ENCODE results near the gene PUM1. TPM values are rescaled to one million over a fixed set of nuclear protein-coding genes. Genes with fewer than 3 reads are reported as not detected.

PUM1 gene
- total and polyA plus RNA-seq, 2 of the 4 experiments (the other 2 are of a cell fraction) = 75.4 to 137 TPM

DNA sequence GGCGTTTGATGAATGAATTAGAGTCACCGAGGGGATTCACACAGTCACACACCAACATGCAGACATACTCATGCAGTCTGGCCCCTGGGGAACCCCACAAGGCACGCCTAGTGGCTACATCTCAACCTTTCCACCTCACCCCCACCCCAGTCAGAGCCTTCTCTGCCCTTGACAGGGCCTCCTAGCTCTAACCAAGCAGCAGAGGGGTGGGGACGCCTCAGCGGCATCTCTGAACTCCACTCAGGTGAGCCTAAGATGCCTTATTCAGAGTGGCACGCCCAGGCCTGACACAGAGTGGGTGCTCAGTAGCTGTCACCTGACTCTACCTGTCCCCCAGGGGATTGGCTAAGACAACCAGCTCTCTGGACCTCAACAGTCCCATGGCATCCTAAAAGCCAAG is 153.3 kb downstream of the PUM1 start:
- no TSS peak for BruUV-seq (replicated peaks)
- no peak overlapping the region for H2AK9ac ChIP-seq (replicated peaks; ENCODE audit: low read depth, low read length, poor library complexity)
- in situ Hi-C loops (cut with MboI; ENCODE audit: low sequenced_read_pairs) (loop anchor here (5.0 kb wide), 2 partner anchors 110 to 185 kb away; no protein-coding TSS in a partner anchor), dilution Hi-C loops (cut with HindIII; ENCODE audit: low sequenced_read_pairs, unreplicated experiment) (loop anchor here (25.0 kb wide), 1 partner anchor 100 kb away; no protein-coding TSS in a partner anchor), intact Hi-C loops (cut with micrococcal nuclease) (no loop called here)
- no peak overlapping the region for H3K4me2 ChIP-seq (ENCODE audit: low read depth, low read length)
- H3K9me1 ChIP-seq (ENCODE audit: insufficient read depth, low read length) = peaks cover 9% of the 10 kb centered on the region; the same call in 1 of the 2 replicates
- TF ChIP-seq POLR2A (IDR thresholded peaks at IDR 0.05; ENCODE audit: low read depth, low read length) (no peak), RAD21 (IDR thresholded peaks at IDR 0.05; ENCODE audit: low read length) (no peak), MAZ (IDR thresholded peaks at IDR 0.05; ENCODE audit: borderline replicate concordance, low read depth, low read length) (no peak), BHLHE40 (IDR thresholded peaks at IDR 0.05; ENCODE audit: low read depth, low read length) (no peak), SMC3 (IDR thresholded peaks at IDR 0.05; ENCODE audit: low read depth, low read length) (no peak), CHD1 (IDR thresholded peaks at IDR 0.05; ENCODE audit: low read depth, low read length) (no peak), RCOR1 (IDR thresholded peaks at IDR 0.05; ENCODE audit: insufficient replicate concordance, low read length) (no peak), MAFK (IDR thresholded peaks at IDR 0.05; ENCODE audit: low read depth, low read length) (no peak), CEBPB (IDR thresholded peaks at IDR 0.05; ENCODE audit: low read depth, low read length) (no peak), NFE2L2 (IDR thresholded peaks at IDR 0.05; ENCODE audit: low read depth, low read length) (no peak), FOS (IDR thresholded peaks at IDR 0.05; ENCODE audit: low read depth, low read length) (no peak)
- TF ChIP-seq, protein P1, sequence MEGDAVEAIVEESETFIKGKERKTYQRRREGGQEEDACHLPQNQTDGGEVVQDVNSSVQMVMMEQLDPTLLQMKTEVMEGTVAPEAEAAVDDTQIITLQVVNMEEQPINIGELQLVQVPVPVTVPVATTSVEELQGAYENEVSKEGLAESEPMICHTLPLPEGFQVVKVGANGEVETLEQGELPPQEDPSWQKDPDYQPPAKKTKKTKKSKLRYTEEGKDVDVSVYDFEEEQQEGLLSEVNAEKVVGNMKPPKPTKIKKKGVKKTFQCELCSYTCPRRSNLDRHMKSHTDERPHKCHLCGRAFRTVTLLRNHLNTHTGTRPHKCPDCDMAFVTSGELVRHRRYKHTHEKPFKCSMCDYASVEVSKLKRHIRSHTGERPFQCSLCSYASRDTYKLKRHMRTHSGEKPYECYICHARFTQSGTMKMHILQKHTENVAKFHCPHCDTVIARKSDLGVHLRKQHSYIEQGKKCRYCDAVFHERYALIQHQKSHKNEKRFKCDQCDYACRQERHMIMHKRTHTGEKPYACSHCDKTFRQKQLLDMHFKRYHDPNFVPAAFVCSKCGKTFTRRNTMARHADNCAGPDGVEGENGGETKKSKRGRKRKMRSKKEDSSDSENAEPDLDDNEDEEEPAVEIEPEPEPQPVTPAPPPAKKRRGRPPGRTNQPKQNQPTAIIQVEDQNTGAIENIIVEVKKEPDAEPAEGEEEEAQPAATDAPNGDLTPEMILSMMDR (conservative IDR thresholded peaks at IDR 0.05; ENCODE audit: low read depth, low read length) = no peak
- H3K4ac ChIP-seq (ENCODE audit: low read depth, low read length) = no peak overlapping the region
- no peak overlapping the region for H3K27ac ChIP-seq (ENCODE audit: insufficient read depth, low read length)
- H2BK120ac ChIP-seq (ENCODE audit: low read depth, low read length) = no peak overlapping the region
- no peak overlapping the region for H2BK15ac ChIP-seq (ENCODE audit: low read depth, low read length)
- POLR2A ChIA-PET (ENCODE audit: unreplicated experiment) = no interaction called here
- H2AFZ ChIP-seq (replicated peaks; ENCODE audit: low read length, poor library complexity) = no peak overlapping the region
- H3K18ac ChIP-seq (ENCODE audit: low read depth, low read length) = no peak overlapping the region
- no peak overlapping the region for H2BK20ac ChIP-seq (ENCODE audit: low read depth, low read length)
- H3K4me1 ChIP-seq (ENCODE audit: control insufficient read depth, insufficient read depth, low read length) = peaks cover 12% of the 10 kb centered on the region
- H3K4me3 ChIP-seq (ENCODE audit: insufficient read depth, low read depth, low read length) = no peak overlapping the region
- 59% methylated on average over 2 of the region's 6 CpGs; no CpG with 5 or more reads in 1 of the 2 experiments for WGBS, 2 experiments (ENCODE audit: extremely low coverage in 2 of 2, insufficient read length in 1 of 2)
- H3K9ac ChIP-seq (ENCODE audit: low read depth, low read length) = no peak overlapping the region
- DNase-seq = no peak
- CTCF ChIA-PET = interaction anchor here (0.6 to 7.7 kb wide), 7 partner anchors 8 to 133 kb away, joined by 4 to 122 read pairs (median 5); no protein-coding TSS in a partner anchor
- H3K56ac ChIP-seq (ENCODE audit: extremely low read depth, insufficient read depth, low read length) = no peak overlapping the region
- H4K20me1 ChIP-seq (ENCODE audit: insufficient read depth, low read length) = peaks cover 6% of the 10 kb centered on the region
- no peak overlapping the region for H4K8ac ChIP-seq (ENCODE audit: low read depth in 2 of 2, low read length in 2 of 2)
- H3K79me1 ChIP-seq (ENCODE audit: low read depth in 1 of 2, low read length in 2 of 2) = peaks cover 6 to 11% of the 10 kb centered on the region in 2 experiments; a peak in 3 of 4 replicates
- H3K36me3 ChIP-seq (ENCODE audit: control insufficient read depth, insufficient read depth, low read length) = no peaks in the 10 kb centered on the region
- H3K27me3 ChIP-seq (ENCODE audit: control insufficient read depth, insufficient read depth, low read length) = no peaks in the 10 kb centered on the region
- H4K91ac ChIP-seq (ENCODE audit: insufficient read depth, low read depth, low read length) = no peak overlapping the region
- no peak overlapping the region for H4K5ac ChIP-seq (ENCODE audit: low read depth, low read length)
- H2AK5ac ChIP-seq (ENCODE audit: low read depth, low read length) = no peak overlapping the region
- no peak overlapping the region for H3K23ac ChIP-seq (ENCODE audit: low read depth, low read length)
- H3K14ac ChIP-seq (replicated peaks; ENCODE audit: low read depth, low read length) = no peak overlapping the region
- no peak for ATAC-seq (ENCODE audit: low read depth)
- H3K9me3 ChIP-seq (ENCODE audit: control insufficient read depth, insufficient read depth, low read length) = no peaks in the 10 kb centered on the region
- no peak overlapping the region for H2BK5ac ChIP-seq (ENCODE audit: low read depth, low read length, poor library complexity, severe bottlenecking)

Data from IMR-90 (cell line).